Activated B cell treated with CpG ODN at 0.5 μM for 24 hours (primary cell): Measurements from ENCODE around the gene HES1. TPM values are rescaled to one million over a fixed set of nuclear protein-coding genes. Genes with fewer than 3 reads are reported as not detected.

Source experiments
- ATAC-seq: fragments of 200-7000 bp; cut with Tn5 transposase; one replicate; pipeline ENCODE4 v1.10.0; 2021; ENCODE audit warnings: low read depth, mild to moderate bottlenecking, moderate library complexity
- CTCF ChIA-PET: fragments of 350-600 bp; sonication (Branson Sonifier 250); formaldehyde crosslinking; loops from one replicate; lab custom pipeline; 2021; ENCODE audit warnings: antibody characterized with exemption; lab: Charles Lee
- POLR2A ChIA-PET: fragments of 350-600 bp; sonication (Branson Sonifier 250); formaldehyde crosslinking; loops from one replicate; lab custom pipeline; 2021; ENCODE audit warnings: antibody characterized with exemption; lab: Charles Lee
- DNase-seq: peaks from one replicate; pipeline ENCODE4 v3.0.0; 2022
- H3K27ac Mint-ChIP-seq: one replicate; pipeline ENCODE4 v1.8.0; 2020; ENCODE audit warnings: mixed read lengths
- H3K27me3 Mint-ChIP-seq: one replicate; pipeline ENCODE4 v1.8.0; 2021; ENCODE audit warnings: mixed read lengths
- H3K36me3 Mint-ChIP-seq: one replicate; pipeline ENCODE4 v1.8.0; 2021; ENCODE audit warnings: low read depth, mixed read lengths
- H3K4me1 Mint-ChIP-seq: one replicate; pipeline ENCODE4 v1.8.0; 2021; ENCODE audit warnings: mixed read lengths
- H3K4me3 Mint-ChIP-seq: one replicate; pipeline ENCODE4 v1.8.0; 2020; ENCODE audit warnings: mild to moderate bottlenecking, mixed read lengths
- H3K9me3 Mint-ChIP-seq: one replicate; pipeline ENCODE4 v1.8.0; 2020; ENCODE audit warnings: mixed read lengths
- intact Hi-C: fragments of 100-400 bp; cut with micrococcal nuclease; formaldehyde crosslinking; loops from one replicate; pipeline ENCODE4 v1.15.1; 2024
- total RNA-seq: library from RNA; stranded (reverse); gene quantifications from 2 replicates; pipeline ENCODE4 v1.2.3, GENCODE V29; 2022
- TF ChIP-seq, protein P1 (sequence below): fragments of 200-600 bp; IDR thresholded peaks from one replicate; pipeline ENCODE4 v1.8.0; 2022; ENCODE audit warnings: antibody characterized with exemption, mild to moderate bottlenecking

Gene HES1
- total RNA-seq, 1 donor from 2014 or later = 5.9 TPM

- Mint-ChIP-seq H3K27me3 (no peaks in the 10 kb centered on the region), H3K27ac (no peak overlapping the region), H3K9me3 (no peaks in the 10 kb centered on the region), H3K36me3 (no peaks in the 10 kb centered on the region), H3K4me3 (no peak overlapping the region), H3K4me1 (peaks cover 29% of the 10 kb centered on the region)
- intact Hi-C loops = loop anchor here (2.0 kb wide), 1 partner anchor 15 kb away; no protein-coding TSS in a partner anchor
- ATAC-seq (no peak), DNase-seq (no peak)
- TF ChIP-seq, protein P1, sequence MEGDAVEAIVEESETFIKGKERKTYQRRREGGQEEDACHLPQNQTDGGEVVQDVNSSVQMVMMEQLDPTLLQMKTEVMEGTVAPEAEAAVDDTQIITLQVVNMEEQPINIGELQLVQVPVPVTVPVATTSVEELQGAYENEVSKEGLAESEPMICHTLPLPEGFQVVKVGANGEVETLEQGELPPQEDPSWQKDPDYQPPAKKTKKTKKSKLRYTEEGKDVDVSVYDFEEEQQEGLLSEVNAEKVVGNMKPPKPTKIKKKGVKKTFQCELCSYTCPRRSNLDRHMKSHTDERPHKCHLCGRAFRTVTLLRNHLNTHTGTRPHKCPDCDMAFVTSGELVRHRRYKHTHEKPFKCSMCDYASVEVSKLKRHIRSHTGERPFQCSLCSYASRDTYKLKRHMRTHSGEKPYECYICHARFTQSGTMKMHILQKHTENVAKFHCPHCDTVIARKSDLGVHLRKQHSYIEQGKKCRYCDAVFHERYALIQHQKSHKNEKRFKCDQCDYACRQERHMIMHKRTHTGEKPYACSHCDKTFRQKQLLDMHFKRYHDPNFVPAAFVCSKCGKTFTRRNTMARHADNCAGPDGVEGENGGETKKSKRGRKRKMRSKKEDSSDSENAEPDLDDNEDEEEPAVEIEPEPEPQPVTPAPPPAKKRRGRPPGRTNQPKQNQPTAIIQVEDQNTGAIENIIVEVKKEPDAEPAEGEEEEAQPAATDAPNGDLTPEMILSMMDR = no peak
- POLR2A ChIA-PET = interaction anchor here (0.6 to 1.5 kb wide), 2 partner anchors 15 to 17 kb away, joined by 3 read pairs; no protein-coding TSS in a partner anchor
- CTCF ChIA-PET = interaction anchor here (1.0 kb wide), 2 partner anchors 19 kb away, joined by 3 read pairs; no protein-coding TSS in a partner anchor
Observed at GRCh38 chr3:194119831-194120590, 15.9 kb upstream of the HES1 start.

DNA sequence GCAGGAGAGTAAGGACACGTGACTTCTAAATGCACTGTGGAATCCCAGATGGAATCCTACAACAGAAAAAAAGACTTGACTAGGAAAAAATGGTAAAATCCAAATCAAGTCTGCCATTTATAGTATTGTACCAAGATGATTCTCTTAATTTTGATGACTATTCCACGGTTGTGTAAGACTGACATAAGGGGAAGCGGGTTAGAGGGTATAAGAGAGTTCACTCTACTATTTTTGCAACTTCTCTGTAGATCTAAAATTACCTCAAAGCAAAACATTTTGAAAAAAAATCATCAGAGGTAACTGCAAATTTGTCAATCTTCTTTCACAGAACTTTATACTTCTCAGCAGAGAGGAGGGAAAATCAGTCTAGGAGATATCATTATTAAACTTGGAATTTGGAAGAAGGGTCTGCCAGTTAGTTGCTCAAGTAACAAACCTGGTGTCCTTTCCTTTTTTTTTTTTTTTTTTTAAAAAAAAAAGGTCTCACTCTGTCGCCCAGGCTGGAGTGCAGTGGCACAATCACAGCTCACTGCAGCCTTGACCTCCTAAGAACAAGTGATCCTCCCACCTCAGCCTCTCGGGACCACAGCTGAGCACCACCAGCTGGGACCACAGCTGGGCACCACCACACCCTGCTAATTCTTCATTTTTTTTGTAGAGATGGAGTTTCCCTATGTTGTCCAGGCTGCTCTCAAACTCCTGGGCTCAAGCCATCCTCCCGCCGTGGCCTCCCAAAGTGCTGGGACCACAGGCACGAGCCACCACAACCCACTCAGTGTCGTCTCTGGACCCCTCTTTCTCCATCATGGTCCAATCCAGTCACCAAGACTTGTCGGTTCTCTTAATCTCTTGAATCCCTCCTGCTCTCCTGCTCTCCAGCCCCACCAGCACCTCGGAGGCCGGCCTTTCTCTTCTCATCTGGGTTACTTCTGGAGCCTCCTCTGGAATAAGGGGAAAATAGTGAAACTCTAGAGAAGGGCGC lies 14.9 kb upstream of the HES1 start:
- Mint-ChIP-seq H3K36me3 (no peaks in the 10 kb centered on the region), H3K4me3 (no peak overlapping the region), H3K9me3 (no peaks in the 10 kb centered on the region), H3K27ac (no peak overlapping the region), H3K27me3 (no peaks in the 10 kb centered on the region), H3K4me1 (peaks cover 29% of the 10 kb centered on the region)
- POLR2A ChIA-PET = interaction anchor here (0.5 to 1.5 kb wide), 3 partner anchors 15 to 107 kb away, joined by 3 to 5 read pairs (median 4); partner anchors contain the start of gene HES1
- DNase-seq (no peak), ATAC-seq (no peak)
- TF ChIP-seq, protein P1 = no peak
- intact Hi-C loops = loop anchor here (2.0 kb wide), 1 partner anchor 16 kb away; no protein-coding TSS in a partner anchor
- CTCF ChIA-PET = interaction anchor here (1.1 kb wide), 1 partner anchor 340 kb away, joined by 3 read pairs; no protein-coding TSS in a partner anchor

DNA sequence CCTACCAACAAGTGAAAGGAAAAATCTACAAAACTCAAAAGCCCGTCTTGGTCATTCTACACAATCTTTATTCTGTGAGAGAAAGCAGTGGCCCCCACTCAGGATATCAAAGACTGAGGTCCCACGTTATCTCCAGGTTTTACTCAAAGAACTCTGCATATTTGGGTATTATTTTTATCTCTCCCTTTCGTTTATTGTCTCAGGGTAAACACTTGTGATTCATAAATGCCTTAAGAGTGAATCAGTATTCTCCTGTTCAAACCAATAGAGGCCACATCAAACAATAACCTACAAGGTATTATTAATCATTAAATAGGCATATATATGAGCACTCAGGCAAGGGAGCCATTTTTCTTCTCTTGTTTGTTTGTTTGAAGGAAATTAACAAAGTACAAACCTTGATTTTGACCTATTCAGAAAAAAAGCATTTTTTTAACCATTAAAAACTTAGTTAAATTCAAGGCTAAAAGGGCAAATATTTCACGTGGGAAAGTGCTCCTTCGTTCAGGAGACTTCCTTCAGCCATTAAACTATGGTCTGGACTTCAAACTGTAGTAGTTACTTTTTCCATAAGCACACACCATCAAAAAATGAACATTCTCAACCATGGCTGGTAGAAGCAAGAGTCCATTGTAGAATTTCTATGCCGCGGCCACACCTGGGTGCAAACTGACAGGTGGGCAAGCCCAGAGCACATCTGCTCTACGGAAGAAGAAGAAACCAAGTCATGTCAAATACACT lies 13.9 kb upstream of the HES1 start:
- intact Hi-C loops = loop anchor here (1.0 to 2.0 kb wide), 2 partner anchors 8 to 17 kb away; no protein-coding TSS in a partner anchor
- ATAC-seq (no peak), DNase-seq (no peak)
- TF ChIP-seq, protein P1 = no peak
- H3K27ac Mint-ChIP-seq = no peak overlapping the region
- H3K4me3 Mint-ChIP-seq = no peak overlapping the region
- peaks cover 29% of the 10 kb centered on the region for H3K4me1 Mint-ChIP-seq
- H3K36me3 Mint-ChIP-seq = no peaks in the 10 kb centered on the region
- ChIA-PET POLR2A (no interaction called here), CTCF (no interaction called here)
- H3K27me3 Mint-ChIP-seq = no peaks in the 10 kb centered on the region
- H3K9me3 Mint-ChIP-seq = no peaks in the 10 kb centered on the region

- no peaks in the 10 kb centered on the region for H3K9me3 Mint-ChIP-seq
- peaks cover 33% of the 10 kb centered on the region for H3K4me1 Mint-ChIP-seq
- POLR2A ChIA-PET = interaction anchor here (1.5 kb wide), 1 partner anchor 13 kb away, joined by 3 read pairs; no protein-coding TSS in a partner anchor
- peaks cover 6% of the 10 kb centered on the region for H3K36me3 Mint-ChIP-seq
- H3K27me3 Mint-ChIP-seq = no peaks in the 10 kb centered on the region
- H3K4me3 Mint-ChIP-seq = no peak overlapping the region
- CTCF ChIA-PET = interaction anchor here (0.8 to 1.0 kb wide), 2 partner anchors 13 to 343 kb away, joined by 3 read pairs; no protein-coding TSS in a partner anchor
- ATAC-seq (no peak), DNase-seq (no peak)
- TF ChIP-seq, protein P1 = no peak
- no peak overlapping the region for H3K27ac Mint-ChIP-seq
- intact Hi-C loops = no loop called here
Observed at GRCh38 chr3:194123726-194124125, 12.2 kb upstream of the HES1 start.
